ENCODE results near the gene TPX2.

The TPX2 gene

DNA sequence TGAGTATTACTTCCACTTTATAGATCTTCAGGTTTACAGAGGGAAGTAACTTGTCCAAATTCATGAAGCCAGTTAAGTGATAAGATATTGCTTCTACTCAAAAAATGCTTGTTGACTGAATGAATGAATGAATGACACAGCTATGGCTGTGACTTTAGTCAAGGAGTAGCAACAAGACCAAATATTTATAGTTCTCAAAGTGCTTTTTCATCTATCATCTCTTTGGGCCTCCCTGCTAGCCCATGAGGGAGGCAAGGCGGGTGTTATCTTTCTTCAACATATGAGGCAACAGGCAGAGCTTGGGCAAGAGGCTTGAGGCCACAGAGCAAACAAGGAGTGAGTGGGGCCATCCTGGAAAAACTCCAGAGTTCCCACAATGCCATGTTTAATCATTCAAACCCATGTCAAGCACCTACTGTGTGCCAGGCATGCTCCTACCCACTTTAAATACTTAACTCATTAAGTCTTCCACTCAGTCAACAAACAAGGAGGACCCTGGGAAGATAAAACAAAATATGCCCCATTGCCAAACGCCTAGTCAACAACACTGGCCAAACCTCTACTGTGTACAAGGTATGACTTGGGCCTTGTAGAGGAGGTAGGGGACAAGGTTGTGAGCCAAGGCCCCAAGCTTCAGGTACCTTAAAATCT lies 32.4 kb upstream of the TPX2 start:
- no peak overlapping the region for H3K9ac ChIP-seq (ENCODE audit: low read length)
- H3K9me2 ChIP-seq (replicated peaks; ENCODE audit: insufficient read depth, low read length) = no peaks in the 10 kb centered on the region
- no peaks in the 10 kb centered on the region for H3K27me3 ChIP-seq (ENCODE audit: low read length)
- H3F3A ChIP-seq (ENCODE audit: insufficient read depth) = no peaks in the 10 kb centered on the region; the same call in 1 of the 2 replicates
- H3K27ac ChIP-seq (ENCODE audit: low read depth, low read length) = peak overlapping the region; percentile 59
- peaks cover 32% of the 10 kb centered on the region for H3K79me2 ChIP-seq (ENCODE audit: insufficient read depth, low read length)
- no peaks in the 10 kb centered on the region for H3K9me3 ChIP-seq (ENCODE audit: insufficient read depth, low read length)
- TF ChIP-seq EZH2phosphoT487 (conservative IDR thresholded peaks at IDR 0.05; ENCODE audit: low read length) = no peak
- peak overlapping the region; percentile 28 for H3K4me2 ChIP-seq (ENCODE audit: low read depth, low read length, poor library complexity, severe bottlenecking)
- H2AFZ ChIP-seq (ENCODE audit: low read depth, low read length, severe bottlenecking) = no peak overlapping the region
- H4K20me1 ChIP-seq (ENCODE audit: low read depth, low read length) = no peaks in the 10 kb centered on the region
- 0 out of 2 replicates have a peak, but pooled peaks cover 3% of the 10 kb centered on the region for H3K36me3 ChIP-seq (ENCODE audit: low read length)
- H3K4me3 ChIP-seq (ENCODE audit: insufficient read depth, low read length, poor library complexity, severe bottlenecking) = no peak overlapping the region

DNA sequence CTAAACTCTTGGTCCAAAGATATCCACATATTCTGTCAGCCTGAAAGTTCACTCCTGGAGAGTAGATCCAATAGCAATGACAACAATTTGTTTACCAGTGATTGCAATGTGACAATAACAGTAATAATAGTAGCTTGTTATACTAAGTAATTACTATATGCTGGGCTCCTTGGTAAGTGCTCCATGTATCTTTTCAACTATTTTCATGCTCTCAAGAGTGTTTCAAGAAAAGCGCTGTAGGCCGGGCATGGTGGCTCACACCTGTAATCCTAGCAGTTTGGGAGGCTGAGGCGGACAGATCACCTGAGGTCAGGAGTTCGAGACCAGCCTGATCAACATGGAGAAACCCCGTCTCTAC lies 31.9 kb upstream of the TPX2 start:
- no peak overlapping the region for H2AFZ ChIP-seq (ENCODE audit: low read depth, low read length, severe bottlenecking)
- no peaks in the 10 kb centered on the region; the same call in 1 of the 2 replicates for H3F3A ChIP-seq (ENCODE audit: insufficient read depth)
- H3K4me3 ChIP-seq (ENCODE audit: insufficient read depth, low read length, poor library complexity, severe bottlenecking) = no peak overlapping the region
- H4K20me1 ChIP-seq (ENCODE audit: low read depth, low read length) = no peaks in the 10 kb centered on the region
- H3K79me2 ChIP-seq (ENCODE audit: insufficient read depth, low read length) = peaks cover 31% of the 10 kb centered on the region
- TF ChIP-seq CTCF (IDR thresholded peaks at IDR 0.05; ENCODE audit: insufficient read depth, low read length, poor library complexity, severe bottlenecking) (no peak), EZH2phosphoT487 (conservative IDR thresholded peaks at IDR 0.05; ENCODE audit: low read length) (no peak)
- H3K27me3 ChIP-seq (ENCODE audit: low read length) = no peaks in the 10 kb centered on the region
- H3K9ac ChIP-seq (ENCODE audit: low read length) = no peak overlapping the region
- H3K9me2 ChIP-seq (replicated peaks; ENCODE audit: insufficient read depth, low read length) = no peaks in the 10 kb centered on the region
- H3K9me3 ChIP-seq (ENCODE audit: insufficient read depth, low read length) = no peaks in the 10 kb centered on the region
- no peak overlapping the region for H3K27ac ChIP-seq (ENCODE audit: low read depth, low read length)
- H3K36me3 ChIP-seq (ENCODE audit: low read length) = 0 out of 2 replicates have a peak, but pooled peaks cover 3% of the 10 kb centered on the region
- no peak overlapping the region for H3K4me2 ChIP-seq (ENCODE audit: low read depth, low read length, poor library complexity, severe bottlenecking)

- Histone ChIP-seq H3K4me2 (ENCODE audit: low read depth, low read length, poor library complexity, severe bottlenecking) (peak overlapping the region; percentile 11), H4K20me1 (ENCODE audit: low read depth, low read length) (no peaks in the 10 kb centered on the region), H3K79me2 (ENCODE audit: insufficient read depth, low read length) (peaks cover 40% of the 10 kb centered on the region), H3K9me3 (ENCODE audit: insufficient read depth, low read length) (no peaks in the 10 kb centered on the region), H3F3A (ENCODE audit: insufficient read depth) (no peaks in the 10 kb centered on the region; the same call in 1 of the 2 replicates), H2AFZ (ENCODE audit: low read depth, low read length, severe bottlenecking) (no peak overlapping the region), H3K36me3 (ENCODE audit: low read length) (0 out of 2 replicates have a peak, but pooled peaks cover 3% of the 10 kb centered on the region), H3K9me2 (replicated peaks; ENCODE audit: insufficient read depth, low read length) (no peaks in the 10 kb centered on the region), H3K27me3 (ENCODE audit: low read length) (no peaks in the 10 kb centered on the region), H3K9ac (ENCODE audit: low read length) (no peak overlapping the region), H3K4me3 (ENCODE audit: insufficient read depth, low read length, poor library complexity, severe bottlenecking) (no peak overlapping the region), H3K27ac (ENCODE audit: low read depth, low read length) (peak overlapping the region; percentile 59)
- no peak for TF ChIP-seq CTCF (IDR thresholded peaks at IDR 0.05; ENCODE audit: insufficient read depth, low read length, poor library complexity, severe bottlenecking)
- no peak for TF ChIP-seq EZH2phosphoT487 (conservative IDR thresholded peaks at IDR 0.05; ENCODE audit: low read length)
Observed at GRCh38 chr20:31707994-31708735, 30.9 kb upstream of the TPX2 start.
